HG03045 (cell line): ENCODE results near the gene OPTC.
"Not testable (repeated sequence)": the region's sequence is repeated elsewhere in the genome, so short reads cannot be mapped to it uniquely, and the experiment has no call there.

Experiments
- ATAC-seq: cut with Tn5 transposase; IDR thresholded peaks from one replicate; pipeline ENCODE4 v1.9.1; 2021; ENCODE audit warnings: mild to moderate bottlenecking, moderate library complexity; ENCODE audit not compliant: unreplicated experiment

Gene OPTC

DNA sequence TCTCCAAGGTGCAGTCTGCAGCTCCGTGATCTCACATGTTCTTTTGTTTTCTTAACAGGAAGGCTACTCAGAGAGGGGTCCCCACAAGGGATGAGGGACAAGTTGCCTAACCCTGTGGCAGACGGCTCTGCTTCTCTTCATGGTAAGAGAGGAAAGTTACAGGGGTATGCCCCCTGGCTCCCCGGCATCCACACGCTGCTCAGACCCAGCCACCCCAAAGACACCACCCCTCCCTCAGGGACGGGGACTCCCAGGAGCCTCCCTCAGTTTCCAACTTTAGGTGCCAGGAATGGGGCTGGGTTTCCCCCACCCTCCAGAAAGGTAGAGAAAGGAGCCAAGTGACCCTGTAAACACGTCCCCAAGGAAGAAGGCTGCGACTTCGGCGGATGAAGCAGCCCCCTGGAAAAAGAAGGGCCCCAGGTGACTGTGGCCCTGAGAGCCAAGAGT is 19.7 kb downstream of the OPTC start:
- no peak for ATAC-seq

DNA sequence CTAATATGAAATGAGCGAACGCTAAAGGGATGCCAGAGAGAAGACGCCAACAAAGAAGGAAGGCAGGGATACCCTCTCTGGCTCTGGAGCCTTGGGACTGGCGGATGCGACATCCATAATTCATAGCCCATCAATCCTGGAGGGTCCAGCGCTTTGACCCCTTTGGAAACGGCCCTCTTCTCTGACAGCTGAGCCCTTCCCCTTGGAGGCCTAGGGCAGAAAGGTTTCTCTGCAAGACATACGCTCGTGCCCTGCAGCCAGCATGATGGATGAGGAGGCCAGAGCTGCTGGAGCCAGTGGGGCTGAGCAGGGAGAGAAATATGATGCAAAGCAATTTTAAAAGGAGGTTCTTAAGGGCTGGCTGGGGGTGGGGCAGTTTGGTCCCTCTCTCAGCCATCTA is 22.2 kb downstream of the OPTC start:
- no peak for ATAC-seq

DNA sequence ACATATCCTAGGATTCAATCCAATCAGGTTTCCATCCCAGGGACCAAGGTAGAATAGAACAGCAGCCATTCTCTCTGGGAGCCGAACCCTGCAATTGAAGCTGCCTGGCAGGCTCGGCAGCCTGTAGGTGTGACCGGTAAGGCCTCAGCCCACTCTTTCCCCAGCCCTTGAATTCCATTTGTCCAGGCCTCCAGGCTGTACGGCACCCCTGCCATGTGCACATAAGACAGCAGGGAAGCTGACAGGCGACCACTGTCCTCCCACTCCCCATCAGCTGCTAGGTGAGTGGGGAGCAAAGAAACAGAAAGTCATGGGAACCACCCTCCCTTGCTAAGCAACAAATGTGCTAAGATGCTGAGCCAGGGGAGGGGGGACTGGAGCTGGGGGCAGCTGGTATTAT is 23.0 kb downstream of the OPTC start:
- no peak for ATAC-seq

- ATAC-seq, result no peak
Observed at GRCh38 chr1:203517426-203518110, 23.6 kb downstream of the OPTC start.

GRCh38 chr1:203518139-203518538 is 24.2 kb downstream of the OPTC start:
- ATAC-seq, result not testable (repeated sequence)

DNA sequence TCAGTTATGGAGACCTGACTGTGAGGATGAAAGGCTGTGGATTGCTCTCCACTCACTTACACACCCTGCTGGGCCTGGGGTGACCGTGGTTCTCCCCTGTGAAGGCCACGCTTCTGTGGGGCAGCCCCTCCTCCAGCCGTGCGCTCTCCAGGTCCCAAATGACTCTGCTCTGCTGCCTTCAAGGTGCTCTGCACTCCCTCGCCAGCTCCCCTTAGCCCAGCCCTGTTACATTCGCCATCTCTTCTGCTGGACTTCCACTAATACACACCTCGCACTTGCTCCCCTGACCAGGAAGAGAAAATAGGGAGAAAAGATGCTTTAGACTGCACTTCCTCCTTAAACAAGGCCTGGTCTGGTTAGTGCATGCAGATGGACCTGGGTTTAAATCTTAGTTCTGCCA is 24.6 kb downstream of the OPTC start:
- no peak for ATAC-seq

GRCh38 chr1:203519053-203519840 is 25.3 kb downstream of the OPTC start:
- no peak for ATAC-seq

- no peak for ATAC-seq
Observed at GRCh38 chr1:203519896-203520295, 25.9 kb downstream of the OPTC start.

DNA sequence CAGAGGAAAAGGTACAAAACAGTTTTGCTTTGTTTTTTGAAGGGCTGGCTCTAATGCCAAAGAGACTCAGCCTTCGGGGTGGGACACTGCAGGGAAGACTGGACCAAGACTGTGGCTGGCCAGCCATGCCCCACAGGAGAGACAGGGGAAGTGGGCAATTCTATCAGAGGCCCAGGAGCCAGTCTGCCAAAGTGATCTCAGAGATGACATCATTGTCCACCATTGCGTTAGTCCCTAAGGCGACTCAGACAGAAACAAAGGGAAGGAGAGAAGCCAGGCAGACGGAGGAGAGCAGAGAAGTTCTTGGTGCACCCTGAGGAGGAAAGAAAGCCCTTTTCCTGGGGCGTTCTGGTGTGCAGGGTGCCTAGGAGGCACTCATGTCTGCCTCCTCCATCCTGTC is 26.4 kb downstream of the OPTC start:
- no peak for ATAC-seq

DNA sequence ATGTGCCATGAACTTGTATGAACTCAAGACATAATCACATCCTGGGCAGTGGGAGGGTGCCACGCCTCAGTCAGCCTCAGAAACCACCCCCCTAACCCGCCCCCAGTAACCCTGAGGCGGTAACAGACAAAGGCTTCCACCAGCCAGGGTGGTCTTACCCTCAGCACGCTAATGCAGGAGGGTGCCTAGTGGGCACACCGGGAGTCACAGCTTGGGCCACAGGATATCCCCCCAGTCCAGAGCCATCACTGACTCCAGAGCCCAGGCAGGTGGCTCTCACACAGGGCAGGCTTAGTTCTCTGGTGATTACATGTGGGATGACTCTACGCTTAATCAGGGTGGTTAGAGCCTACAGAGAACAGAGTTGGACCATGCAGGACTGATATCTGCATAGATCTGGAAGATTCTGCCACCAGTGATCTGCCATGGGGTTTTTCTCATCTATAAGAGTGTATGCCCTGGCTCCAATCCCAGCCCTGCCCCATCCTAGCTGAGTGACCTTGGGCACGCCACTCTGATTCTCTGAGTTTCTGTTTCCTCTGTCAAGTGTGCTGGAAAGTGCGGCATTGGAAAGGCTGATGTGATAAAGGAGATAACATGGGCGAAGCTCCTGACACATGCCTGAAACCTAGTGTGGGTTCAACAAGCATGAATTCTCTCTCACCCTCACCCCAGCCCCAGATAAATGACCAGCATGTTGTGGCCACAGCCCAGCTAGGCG is 27.3 kb downstream of the OPTC start:
- no peak for ATAC-seq

GRCh38 chr1:203521812-203522211 is 27.9 kb downstream of the OPTC start:
- ATAC-seq, result no peak

GRCh38 chr1:203522237-203522636 is 28.3 kb downstream of the OPTC start:
- ATAC-seq, result no peak

- no peak for ATAC-seq
Observed at GRCh38 chr1:203523667-203524066, 29.7 kb downstream of the OPTC start.

GRCh38 chr1:203524152-203524551 is 30.2 kb downstream of the OPTC start:
- ATAC-seq, result no peak

- no peak for ATAC-seq
Observed at GRCh38 chr1:203524824-203525223, 30.9 kb downstream of the OPTC start.

DNA sequence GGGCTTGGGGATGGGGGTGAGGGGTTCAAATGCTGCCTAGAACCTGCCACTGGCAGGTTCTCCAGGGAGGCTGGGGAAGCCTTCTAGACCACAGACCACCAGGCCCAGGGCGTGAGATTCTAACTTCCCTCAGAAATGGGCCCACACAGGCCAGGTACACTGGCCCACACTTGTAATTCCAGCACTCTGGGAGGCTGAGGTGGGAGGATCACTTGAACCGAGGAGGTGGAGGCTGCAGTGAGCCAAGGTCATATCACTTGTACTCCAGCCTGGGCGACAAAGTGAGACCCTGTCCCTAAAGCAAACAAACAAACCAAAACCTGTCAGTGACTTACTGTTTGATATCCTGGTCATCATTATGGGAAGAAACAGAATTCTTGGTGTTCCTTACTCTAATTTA is 31.7 kb downstream of the OPTC start:
- ATAC-seq, result no peak

- ATAC-seq, result no peak
Observed at GRCh38 chr1:203526130-203526529, 32.2 kb downstream of the OPTC start.

GRCh38 chr1:203526572-203526971 is 32.6 kb downstream of the OPTC start:
- no peak for ATAC-seq

DNA sequence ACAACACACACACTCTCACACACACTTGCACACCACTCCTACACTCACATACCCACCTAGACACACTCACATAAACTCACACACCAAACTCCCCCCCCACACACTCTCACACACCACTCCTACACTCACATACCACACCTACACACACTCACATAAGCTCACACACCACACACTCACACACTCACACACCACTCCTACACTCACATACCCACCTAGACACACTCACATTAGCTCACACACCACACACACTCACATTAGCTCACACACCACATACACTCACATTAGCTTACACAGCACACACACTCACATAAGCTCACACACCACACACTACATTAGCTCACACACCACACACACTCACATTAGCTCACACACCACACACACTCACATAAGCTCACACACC is 33.1 kb downstream of the OPTC start:
- no peak for ATAC-seq

DNA sequence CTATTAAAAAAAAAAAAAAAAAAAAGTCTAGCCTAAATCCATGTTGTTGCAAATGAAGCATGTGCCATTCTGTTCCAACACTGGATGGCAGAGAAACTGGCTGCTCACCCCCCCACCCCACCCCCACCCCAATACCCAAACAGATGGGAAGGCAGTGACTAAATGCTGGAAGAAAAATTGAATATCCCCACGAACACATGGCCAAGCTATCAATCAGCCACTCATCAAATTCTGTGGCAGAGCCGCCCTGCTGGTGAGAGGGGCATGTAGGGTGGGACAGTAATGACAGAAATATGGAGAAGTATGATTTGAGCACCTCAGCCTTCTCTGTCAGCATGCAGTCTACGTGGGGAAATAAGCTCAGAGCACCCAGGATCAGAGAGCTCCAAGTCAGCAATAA is 34.1 kb downstream of the OPTC start:
- no peak for ATAC-seq

DNA sequence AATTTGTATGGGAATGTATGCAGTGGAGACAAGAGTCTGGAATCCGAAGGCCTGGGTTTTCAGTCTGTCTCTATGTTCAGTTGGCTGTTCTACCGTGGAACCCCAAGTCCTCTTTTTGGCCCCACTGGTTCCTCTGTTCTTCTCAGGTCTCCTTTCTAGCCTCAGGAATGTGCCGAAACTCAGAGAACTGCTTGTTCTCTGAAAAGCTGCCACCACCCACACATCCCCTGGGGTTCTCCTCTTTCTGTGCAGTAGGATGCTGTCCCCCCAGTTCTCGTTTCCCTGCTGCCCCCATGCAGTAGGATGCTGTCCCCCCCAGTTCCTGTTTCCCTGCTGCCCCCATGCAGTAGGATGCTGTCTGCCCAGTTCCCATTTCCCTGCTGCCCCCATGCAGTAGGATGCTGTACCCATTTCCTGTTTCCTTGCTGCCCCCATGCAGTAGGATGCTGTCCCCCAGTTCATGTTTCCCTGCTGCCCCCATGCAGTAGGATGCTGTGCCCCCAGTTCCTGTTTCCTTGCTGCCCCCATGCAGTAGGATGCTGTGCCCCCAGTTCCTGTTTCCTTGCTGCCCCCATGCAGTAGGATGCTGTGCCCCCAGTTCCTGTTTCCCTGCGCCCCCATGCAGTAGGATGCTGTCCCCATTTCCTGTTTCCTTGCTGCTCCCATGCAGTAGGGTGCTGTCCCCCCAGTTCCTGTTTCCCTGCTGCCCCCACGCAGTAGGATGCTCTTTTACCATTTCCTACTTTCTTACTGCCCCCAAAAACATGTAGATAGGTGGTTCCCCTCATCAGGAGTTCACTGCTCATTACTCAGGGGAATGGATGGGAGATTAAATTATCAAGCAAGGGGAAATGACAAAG is 35.3 kb downstream of the OPTC start:
- no peak for ATAC-seq
